HepG2 (cell line): ENCODE data around the gene ACVR1C. TPM values are rescaled to one million over a fixed set of nuclear protein-coding genes. Genes with fewer than 3 reads are reported as not detected.

ENCODE experiments used
- ATAC-seq: fragments of 200-7000 bp; cut with Tn5 transposase; 3 replicates; pipeline ENCODE4 v1.9.1; 2020; ENCODE audit warnings: mild to moderate bottlenecking, moderate library complexity
- BruUV-seq: library from RNA; stranded (reverse); fragments of 400-500 nt; replicated peaks from 2 replicates; lab custom pipeline; 2021; lab: Mats Ljungman, UMichigan
- CTCF ChIA-PET: fragments of 300-600 bp; formaldehyde crosslinking; extraction: SDS; loops from one replicate; lab custom pipeline; 2021; ENCODE audit warnings: low total read pairs, inconsistent platforms, low intra/inter-chr PET ratio; lab: Yijun Ruan, JAX
- POLR2A ChIA-PET: fragments of 350-600 bp; sonication (Branson Sonifier 250); formaldehyde crosslinking; loops from one replicate; lab custom pipeline; 2020; ENCODE audit warnings: antibody characterized with exemption, inconsistent platforms; lab: Yijun Ruan, JAX
- DNase-seq: peaks from one replicate; pipeline ENCODE4 v3.0.0-alpha.2; 2015; ENCODE audit warnings: low spot score
- FAIRE-seq: peaks from 3 replicates; lab custom pipeline; 2011; peaks lifted over from hg19 to GRCh38; lab: Jason Lieb, UNC
- H2AFZ ChIP-seq: one replicate; pipeline ENCODE4 v1.6.1; 2011; ENCODE audit warnings: low read length, inconsistent platforms
- H3K27ac ChIP-seq: fragments of 300-600 bp; 3 replicates; pipeline ENCODE4 v1.8.0; 2011; ENCODE audit warnings: mixed run types, mild to moderate bottlenecking, mixed read lengths, low read length, inconsistent platforms; ENCODE audit not compliant: insufficient read depth; ENCODE audit errors: extremely low read length
- H3K27me3 ChIP-seq, 2 experiments: fragments of 200-600 bp in 1 of 2; 2 replicates in 1 of 2; 3 replicates in 1 of 2; pipeline versions ENCODE4 v1.6.0 to v1.8.0; 2011; ENCODE audit warnings: low read length in 2 of 2, mild to moderate bottlenecking in 2 of 2, moderate library complexity in 2 of 2, inconsistent platforms in 1 of 2; ENCODE audit not compliant: insufficient read depth in 2 of 2, control insufficient read depth in 1 of 2
- H3K36me3 ChIP-seq, 2 experiments: fragments of 200-600 bp in 1 of 2; replicated peaks in 1 of 2; 2 replicates in 1 of 2; 3 replicates in 1 of 2; pipeline versions ENCODE4 v1.5.1 to v1.8.0; 2011; ENCODE audit warnings: low read length in 2 of 2, inconsistent platforms in 1 of 2; ENCODE audit not compliant: insufficient read depth in 2 of 2, control insufficient read depth in 1 of 2
- H3K4me1 ChIP-seq: 2 replicates; pipeline ENCODE4 v1.5.1; 2012; ENCODE audit warnings: low read length, inconsistent platforms; ENCODE audit not compliant: insufficient read depth
- H3K4me2 ChIP-seq: 2 replicates; pipeline ENCODE4 v1.6.0; 2011; ENCODE audit warnings: low read depth, low read length, inconsistent platforms
- H3K4me3 ChIP-seq, 3 experiments: fragments of 200-600 bp in 1 of 3; sonication (generic), shearing (Covaris generic) in 1 of 3; replicated peaks in 1 of 3; 2 replicates each; pipeline ENCODE4 v1.5.1; 2011 to 2016; ENCODE audit warnings: low read length in 3 of 3, inconsistent platforms in 2 of 3, low read depth in 2 of 3, mild to moderate bottlenecking in 2 of 3, control low read depth in 1 of 3, mixed read lengths in 1 of 3; ENCODE audit not compliant: insufficient read depth in 1 of 3
- H3K79me2 ChIP-seq: one replicate; pipeline ENCODE4 v1.6.1; 2011; ENCODE audit warnings: low read length, inconsistent platforms; ENCODE audit not compliant: insufficient read depth
- H3K9ac ChIP-seq: 2 replicates; pipeline ENCODE4 v1.6.0; 2011; ENCODE audit warnings: mild to moderate bottlenecking, low read depth, low read length, inconsistent platforms; ENCODE audit not compliant: insufficient read depth
- H3K9me3 ChIP-seq: 2 replicates; pipeline ENCODE4 v1.5.1; 2012; ENCODE audit warnings: mild to moderate bottlenecking, low read length
- H4K20me1 ChIP-seq: 2 replicates; pipeline ENCODE4 v1.6.0; 2011; ENCODE audit warnings: inconsistent platforms, mild to moderate bottlenecking, low read length, moderate library complexity; ENCODE audit not compliant: insufficient read depth
- GMEB1 ChIP-seq: sonication (generic); formaldehyde crosslinking; IDR thresholded peaks from 2 replicates; pipeline ENCODE4 v1.5.1; 2020; ENCODE audit warnings: missing genetic modification reagents, mild to moderate bottlenecking, borderline replicate concordance
- JUND ChIP-seq: sonication (generic); formaldehyde crosslinking; IDR thresholded peaks from 2 replicates; pipeline ENCODE4 v1.8.0; 2022; ENCODE audit warnings: mild to moderate bottlenecking, missing genetic modification reagents
- ZNF549 ChIP-seq: sonication (generic); formaldehyde crosslinking; IDR thresholded peaks from 2 replicates; pipeline ENCODE4 v1.5.0; 2020; ENCODE audit warnings: missing genetic modification reagents
- WGBS: methylation state at CpG from one replicate; pipeline ENCODE4 v1.1.6; 2017; ENCODE audit warnings: low lambda C conversion rate; 5-methylcytosine and 5-hydroxymethylcytosine counted together
- in situ Hi-C: cut with HindIII; loops from 2 replicates; pipeline ENCODE4 v1.10.0; 2017; ENCODE audit warnings: low pct_unique_long_range_greater_than_20kb; ENCODE audit not compliant: extremely low pct_ligation_motif_present
- intact Hi-C: fragments of 100-400 bp; cut with micrococcal nuclease; formaldehyde crosslinking; loops from one replicate; pipeline ENCODE4 v1.10.0; 2022; ENCODE audit not compliant: unreplicated experiment
- polyA plus RNA-seq, 8 experiments: library from polyadenylated mRNA; depleted of rRNA in 3 of 8; stranded (reverse) in 7 of 8; unstranded in 1 of 8; fragments of >200 nt; fragmentation: Illumina TruSeq in 4 of 8; extraction: Trizol in 4 of 8; gene quantifications; 2 replicates each; pipeline versions ENCODE4 v1.2.1 to v1.2.3, GENCODE V29; 2011 to 2016; ENCODE audit warnings: low read depth in 4 of 8, missing spikeins in 1 of 8, mixed read lengths in 1 of 8; ENCODE audit not compliant: insufficient read depth in 1 of 8
- total RNA-seq, 5 experiments: library from RNA; depleted of rRNA; stranded (reverse); fragments of >200 nt; fragmentation: Illumina TruSeq; extraction: Trizol; gene quantifications; 2 replicates each; pipeline ENCODE4 v1.2.3, GENCODE V29; 2016; ENCODE audit warnings: low read depth in 1 of 5
- TF ChIP-seq, protein P1 (sequence below): sonication (generic); formaldehyde crosslinking; IDR thresholded peaks from 2 replicates; pipeline ENCODE4 v1.5.1; 2020; ENCODE audit warnings: mild to moderate bottlenecking, moderate library complexity, missing genetic modification reagents

Gene ACVR1C
- total and polyA plus RNA-seq, 2 of the 13 experiments (the other 11 are each of a cell fraction or from before 2014, with no cell fraction given) = 0.05 to 1.0 TPM

GRCh38 chr2:157631861-157632260 is 3.2 kb upstream of the ACVR1C start:
- Histone ChIP-seq H3K36me3 (no peaks in the 10 kb centered on the region), H3K27ac (no peak overlapping the region), H3K79me2 (no peaks in the 10 kb centered on the region), H3K27me3 (peaks cover 0 to 16% of the 10 kb centered on the region in 2 experiments; a peak in 2 of 5 replicates), H3K4me1 (peaks cover 10% of the 10 kb centered on the region), H4K20me1 (no peaks in the 10 kb centered on the region), H3K4me2 (no peak overlapping the region), H2AFZ (no peak overlapping the region)
- in situ Hi-C loops = no loop called here
- CTCF ChIA-PET = no interaction called here
- TF ChIP-seq, protein P1, sequence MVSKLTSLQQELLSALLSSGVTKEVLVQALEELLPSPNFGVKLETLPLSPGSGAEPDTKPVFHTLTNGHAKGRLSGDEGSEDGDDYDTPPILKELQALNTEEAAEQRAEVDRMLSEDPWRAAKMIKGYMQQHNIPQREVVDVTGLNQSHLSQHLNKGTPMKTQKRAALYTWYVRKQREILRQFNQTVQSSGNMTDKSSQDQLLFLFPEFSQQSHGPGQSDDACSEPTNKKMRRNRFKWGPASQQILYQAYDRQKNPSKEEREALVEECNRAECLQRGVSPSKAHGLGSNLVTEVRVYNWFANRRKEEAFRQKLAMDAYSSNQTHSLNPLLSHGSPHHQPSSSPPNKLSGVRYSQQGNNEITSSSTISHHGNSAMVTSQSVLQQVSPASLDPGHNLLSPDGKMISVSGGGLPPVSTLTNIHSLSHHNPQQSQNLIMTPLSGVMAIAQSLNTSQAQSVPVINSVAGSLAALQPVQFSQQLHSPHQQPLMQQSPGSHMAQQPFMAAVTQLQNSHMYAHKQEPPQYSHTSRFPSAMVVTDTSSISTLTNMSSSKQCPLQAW (CRISPR knock-in tag) = no peak
- no peak for TF ChIP-seq GMEB1 (CRISPR knock-in tag)
- no peak for TF ChIP-seq JUND
- TF ChIP-seq ZNF549 (CRISPR knock-in tag) = no peak
- TF ChIP-seq, all 625 proteins: peak for 0
- no peak overlapping the region for H3K9ac ChIP-seq
- DNase-seq (no peak), FAIRE-seq (no peak), ATAC-seq (no peak)
- H3K9me3 ChIP-seq = no peaks in the 10 kb centered on the region
- intact Hi-C loops = no loop called here
- POLR2A ChIA-PET = no interaction called here
- no TSS peak for BruUV-seq
- H3K4me3 ChIP-seq = no peak overlapping the region
- 4% methylated on average over 2 of the region's 2 CpGs for WGBS
